B cell (primary cell): Measurements from ENCODE around the gene ST6GALNAC3. TPM values are rescaled to one million over a fixed set of nuclear protein-coding genes. Genes with fewer than 3 reads are reported as not detected.

Source experiments
- ATAC-seq: fragments of 200-7000 bp; cut with Tn5 transposase; one replicate; pipeline ENCODE4 v1.10.0; 2021; ENCODE audit warnings: low read depth, mild to moderate bottlenecking, moderate number of reproducible peaks, moderate library complexity
- CTCF ChIA-PET: fragments of 350-600 bp; sonication (Branson Sonifier 250); formaldehyde crosslinking; loops from one replicate; lab custom pipeline; 2021; ENCODE audit warnings: antibody characterized with exemption, inconsistent platforms; lab: Charles Lee
- POLR2A ChIA-PET: fragments of 350-600 bp; sonication (Branson Sonifier 250); formaldehyde crosslinking; loops from one replicate; lab custom pipeline; 2021; ENCODE audit warnings: antibody characterized with exemption; lab: Charles Lee
- DNase-seq: peaks from one replicate; pipeline ENCODE4 v3.0.0; 2013
- H2AFZ ChIP-seq: 2 replicates; pipeline ENCODE4 v1.6.1; 2012; ENCODE audit warnings: mild to moderate bottlenecking, low read depth, low read length; ENCODE audit not compliant: insufficient read depth, poor library complexity, severe bottlenecking
- H3K27ac ChIP-seq, 2 donors: 1 replicate in 1 of 2; 2 replicates in 1 of 2; pipeline ENCODE4 v1.5.1; 2012 to 2013; ENCODE audit warnings: low read length in 2 of 2, mild to moderate bottlenecking in 2 of 2, moderate library complexity in 1 of 2
- H3K27me3 ChIP-seq, 4 experiments: fragments of 200-600 bp in 1 of 4; sonication (generic) in 1 of 4; replicated peaks in 1 of 4; 1 replicate in 2 of 4; 2 replicates in 2 of 4; pipeline versions ENCODE4 v1.6.1 to v1.7.0; 2013 to 2016; ENCODE audit warnings: low read length in 3 of 4, mild to moderate bottlenecking in 2 of 4, mixed read lengths in 1 of 4, moderate library complexity in 1 of 4; ENCODE audit not compliant: insufficient read depth in 4 of 4, control insufficient read depth in 3 of 4; ENCODE audit errors: control extremely low read depth in 1 of 4
- H3K36me3 ChIP-seq, 2 experiments: replicated peaks in 1 of 2; 1 replicate in 1 of 2; 2 replicates in 1 of 2; pipeline versions ENCODE4 v1.6.1 to v1.7.1; 2013; ENCODE audit warnings: low read length in 1 of 2; ENCODE audit not compliant: insufficient read depth in 2 of 2, control insufficient read depth in 1 of 2; ENCODE audit errors: control extremely low read depth in 1 of 2, extremely low read depth in 1 of 2
- H3K4me1 ChIP-seq, 2 donors: fragments of 200-600 bp in 1 of 2; sonication (generic) in 1 of 2; 1 replicate in 1 of 2; 2 replicates in 1 of 2; pipeline versions ENCODE4 v1.5.1 to v1.6.1; 2013 to 2017; ENCODE audit warnings: low read length in 2 of 2; ENCODE audit not compliant: control insufficient read depth in 2 of 2, insufficient read depth in 2 of 2
- H3K4me2 ChIP-seq: replicated peaks from 2 replicates; pipeline ENCODE3; 2012; ENCODE audit warnings: mild to moderate bottlenecking, low read depth, low read length; ENCODE audit not compliant: poor library complexity, severe bottlenecking
- H3K4me3 ChIP-seq, 5 experiments: fragments of 200-600 bp in 1 of 5; sonication (generic) in 1 of 5; 1 replicate in 3 of 5; 2 replicates in 2 of 5; pipeline versions ENCODE4 v1.5.1 to v1.7.0; 2011 to 2016; ENCODE audit warnings: low read length in 4 of 5, mild to moderate bottlenecking in 4 of 5, low read depth in 2 of 5, control low read depth in 1 of 5, moderate library complexity in 1 of 5; ENCODE audit not compliant: insufficient read depth in 1 of 5; ENCODE audit errors: control extremely low read depth in 1 of 5, extremely low read depth in 1 of 5
- H3K79me2 ChIP-seq: fragments of 200-600 bp; sonication (generic); one replicate; pipeline ENCODE4 v1.6.0; 2016; ENCODE audit warnings: low read length; ENCODE audit not compliant: control insufficient read depth, insufficient read depth
- H3K9ac ChIP-seq: fragments of 200-600 bp; sonication (generic); 2 replicates; pipeline ENCODE4 v1.6.1; 2017; ENCODE audit warnings: mild to moderate bottlenecking, low read length, moderate library complexity
- H3K9me3 ChIP-seq, 3 donors: one replicate each; pipeline versions ENCODE4 v1.6.1 to v1.7.1; 2013; ENCODE audit warnings: low read length in 2 of 3; ENCODE audit not compliant: control insufficient read depth in 2 of 3, insufficient read depth in 1 of 3; ENCODE audit errors: control extremely low read depth in 1 of 3
- H4K20me1 ChIP-seq: 2 replicates; pipeline ENCODE4 v1.6.0; 2012; ENCODE audit warnings: mild to moderate bottlenecking, low read length; ENCODE audit not compliant: insufficient read depth, control insufficient read depth, poor library complexity, severe bottlenecking
- H3K27ac Mint-ChIP-seq: one replicate; pipeline ENCODE4 v1.8.0; 2021; ENCODE audit warnings: mixed read lengths
- H3K27me3 Mint-ChIP-seq: one replicate; pipeline ENCODE4 v1.8.0; 2021; ENCODE audit warnings: mixed read lengths
- H3K4me1 Mint-ChIP-seq: one replicate; pipeline ENCODE4 v1.8.0; 2021; ENCODE audit warnings: mixed read lengths
- H3K4me3 Mint-ChIP-seq: one replicate; pipeline ENCODE4 v1.8.0; 2021; ENCODE audit warnings: mixed read lengths
- H3K9me3 Mint-ChIP-seq: one replicate; pipeline ENCODE4 v1.8.0; 2022; ENCODE audit warnings: mixed read lengths; ENCODE audit not compliant: insufficient read depth
- EZH2 ChIP-seq: IDR thresholded peaks from 2 replicates; pipeline ENCODE4 v1.6.1; 2012; ENCODE audit warnings: borderline replicate concordance, low read depth, mild to moderate bottlenecking, moderate library complexity, low read length; ENCODE audit not compliant: insufficient read depth, poor library complexity, severe bottlenecking
- WGBS: methylation state at CpG from one replicate; pipeline ENCODE4 v1.1.5; 2013; ENCODE audit warnings: missing lambda C conversion rate; ENCODE audit not compliant: insufficient coverage; 5-methylcytosine and 5-hydroxymethylcytosine counted together
- intact Hi-C: fragments of 100-400 bp; cut with micrococcal nuclease; formaldehyde crosslinking; loops from one replicate; pipeline ENCODE4 v1.10.0; 2022
- polyA plus RNA-seq: library from polyadenylated mRNA; depleted of rRNA; stranded (reverse); fragments of >200 nt; gene quantifications from 2 replicates; pipeline ENCODE4 v1.2.3, GENCODE V29; 2012
- total RNA-seq, 2 donors: library from RNA; stranded (reverse); fragments of 120-200 nt in 1 of 2; gene quantifications; 1 replicate in 1 of 2; 2 replicates in 1 of 2; pipeline versions ENCODE4 v1.2.3 to v1.2.4, GENCODE V29; 2013 to 2022
- TF ChIP-seq, protein P1 (sequence below): fragments of 200-600 bp; IDR thresholded peaks from one replicate; pipeline ENCODE4 v1.8.0; 2022; ENCODE audit warnings: antibody characterized with exemption, mild to moderate bottlenecking

The ST6GALNAC3 gene
- total and polyA plus RNA-seq, 2 donors (not counting 1 experiment from before 2014, with no cell fraction given), result 3.0 to 17.3 TPM

DNA sequence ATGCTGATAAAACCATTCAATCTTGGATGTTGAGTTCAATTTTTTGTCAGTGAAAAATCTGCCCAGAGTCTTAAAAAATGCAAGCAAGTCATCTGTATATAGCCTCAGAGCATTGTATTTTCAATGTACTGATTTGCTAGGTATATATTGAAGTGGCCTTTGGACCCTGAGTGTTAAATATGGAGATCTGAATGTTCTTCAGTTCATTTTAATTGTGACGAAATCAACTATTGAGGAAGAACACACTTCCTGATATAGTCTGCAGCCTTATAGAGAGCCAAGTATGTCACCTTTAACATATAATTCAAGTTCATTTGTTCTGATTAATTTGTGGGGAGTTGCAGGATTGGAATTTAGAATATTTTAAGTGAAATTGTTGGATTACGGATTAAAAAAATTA, 128.1 kb downstream of the ST6GALNAC3 start:
- no peak overlapping the region for H3K4me2 ChIP-seq
- intact Hi-C loops, result no loop called here
- DNase-seq (no peak), ATAC-seq (no peak)
- Mint-ChIP-seq H3K4me3 (no peak overlapping the region), H3K27ac (no peak overlapping the region), H3K9me3 (peaks cover 1% of the 10 kb centered on the region), H3K27me3 (no peaks in the 10 kb centered on the region), H3K4me1 (no peaks in the 10 kb centered on the region)
- no peak overlapping the region for H3K4me3 ChIP-seq
- ChIA-PET CTCF (interaction anchor here (0.6 kb wide), 1 partner anchor 49 kb away, joined by 3 read pairs; no protein-coding TSS in a partner anchor), POLR2A (no interaction called here)
- H2AFZ ChIP-seq, result no peak overlapping the region
- no peak for TF ChIP-seq EZH2
- TF ChIP-seq, protein P1, sequence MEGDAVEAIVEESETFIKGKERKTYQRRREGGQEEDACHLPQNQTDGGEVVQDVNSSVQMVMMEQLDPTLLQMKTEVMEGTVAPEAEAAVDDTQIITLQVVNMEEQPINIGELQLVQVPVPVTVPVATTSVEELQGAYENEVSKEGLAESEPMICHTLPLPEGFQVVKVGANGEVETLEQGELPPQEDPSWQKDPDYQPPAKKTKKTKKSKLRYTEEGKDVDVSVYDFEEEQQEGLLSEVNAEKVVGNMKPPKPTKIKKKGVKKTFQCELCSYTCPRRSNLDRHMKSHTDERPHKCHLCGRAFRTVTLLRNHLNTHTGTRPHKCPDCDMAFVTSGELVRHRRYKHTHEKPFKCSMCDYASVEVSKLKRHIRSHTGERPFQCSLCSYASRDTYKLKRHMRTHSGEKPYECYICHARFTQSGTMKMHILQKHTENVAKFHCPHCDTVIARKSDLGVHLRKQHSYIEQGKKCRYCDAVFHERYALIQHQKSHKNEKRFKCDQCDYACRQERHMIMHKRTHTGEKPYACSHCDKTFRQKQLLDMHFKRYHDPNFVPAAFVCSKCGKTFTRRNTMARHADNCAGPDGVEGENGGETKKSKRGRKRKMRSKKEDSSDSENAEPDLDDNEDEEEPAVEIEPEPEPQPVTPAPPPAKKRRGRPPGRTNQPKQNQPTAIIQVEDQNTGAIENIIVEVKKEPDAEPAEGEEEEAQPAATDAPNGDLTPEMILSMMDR, result no peak
- 100% methylated on average over 1 of the region's 2 CpGs for WGBS
- no peaks in the 10 kb centered on the region for H3K27me3 ChIP-seq
- H3K79me2 ChIP-seq, result peaks cover 3% of the 10 kb centered on the region
- no peaks in the 10 kb centered on the region for H3K4me1 ChIP-seq
- no peaks in the 10 kb centered on the region for H4K20me1 ChIP-seq
- H3K9me3 ChIP-seq, result peaks cover 0 to 1% (median 0%) of the 10 kb centered on the region in 3 donors
- no peak overlapping the region for H3K9ac ChIP-seq
- H3K27ac ChIP-seq, result no peak overlapping the region
- no peaks in the 10 kb centered on the region for H3K36me3 ChIP-seq

DNA sequence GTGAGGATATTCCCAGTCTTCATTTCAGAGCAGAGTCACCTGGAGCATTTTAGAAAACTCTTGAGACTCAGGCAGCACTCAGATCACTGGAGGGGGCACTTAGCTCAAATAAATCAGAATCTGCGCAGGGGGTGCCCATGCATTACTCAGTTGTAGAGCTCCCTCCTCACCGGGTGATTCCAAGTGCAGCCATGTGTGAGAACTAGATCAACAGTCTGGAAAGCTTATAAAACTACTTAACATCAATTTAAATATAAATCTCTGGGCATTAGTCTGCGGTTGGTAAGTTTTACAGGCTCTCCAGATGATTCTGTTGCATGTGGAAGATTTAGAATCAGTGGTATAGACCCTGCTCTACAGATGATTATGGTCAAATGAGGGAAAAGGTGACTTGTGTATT, 128.6 kb downstream of the ST6GALNAC3 start:
- DNase-seq, result no peak
- Mint-ChIP-seq H3K4me3 (no peak overlapping the region), H3K27me3 (no peaks in the 10 kb centered on the region), H3K4me1 (no peaks in the 10 kb centered on the region), H3K27ac (no peak overlapping the region), H3K9me3 (peaks cover 1% of the 10 kb centered on the region)
- Histone ChIP-seq H3K27ac (no peak overlapping the region), H3K36me3 (no peaks in the 10 kb centered on the region), H4K20me1 (no peaks in the 10 kb centered on the region), H3K27me3 (no peaks in the 10 kb centered on the region), H3K4me3 (no peak overlapping the region), H3K4me1 (no peaks in the 10 kb centered on the region), H3K9ac (no peak overlapping the region), H2AFZ (no peak overlapping the region), H3K9me3 (peaks cover 0 to 1% (median 0%) of the 10 kb centered on the region in 3 donors), H3K4me2 (no peak overlapping the region), H3K79me2 (peaks cover 3% of the 10 kb centered on the region)
- no peak for TF ChIP-seq EZH2
- TF ChIP-seq, protein P1, result no peak
- no peak for ATAC-seq
- intact Hi-C loops, result no loop called here
- CTCF ChIA-PET, result interaction anchor here (0.6 kb wide), 1 partner anchor 49 kb away, joined by 3 read pairs; no protein-coding TSS in a partner anchor
- POLR2A ChIA-PET, result no interaction called here
- 67% methylated on average over 2 of the region's 3 CpGs for WGBS
